Gastrocnemius medialis (tissue), 4 donors: ENCODE results near the gene GREB1. TPM values are rescaled to one million over a fixed set of nuclear protein-coding genes. Genes with fewer than 3 reads are reported as not detected.

Experiments
- ATAC-seq, 2 donors: fragments of 150-250 bp; one replicate each; pipeline ENCODE4 v1.9.1; 2016
- DNase-seq, 2 donors: peaks; one replicate each; pipeline ENCODE4 v3.0.0-alpha.2; 2019
- H3K27ac ChIP-seq, 4 donors: fragments of 200-600 bp; sonication (generic); 1 replicate in 1 of 4; 2 replicates in 3 of 4; pipeline ENCODE4 v1.5.1; 2016 to 2018; ENCODE audit warnings: mild to moderate bottlenecking in 2 of 4, moderate library complexity in 1 of 4
- H3K27me3 ChIP-seq, 3 donors: fragments of 200-600 bp; sonication (generic) in 2 of 3; 1 replicate in 1 of 3; 2 replicates in 2 of 3; pipeline versions ENCODE4 v1.5.1 to v1.6.0; 2016 to 2019; ENCODE audit warnings: mild to moderate bottlenecking in 1 of 3, moderate library complexity in 1 of 3
- H3K36me3 ChIP-seq, 2 donors: fragments of 200-600 bp; sonication (generic) in 1 of 2; one replicate each; pipeline ENCODE4 v1.5.1; 2017 to 2018
- H3K4me1 ChIP-seq, 2 donors: fragments of 200-600 bp; sonication (generic) in 1 of 2; one replicate each; pipeline ENCODE4 v1.5.1; 2016 to 2017; ENCODE audit warnings: mild to moderate bottlenecking in 2 of 2
- H3K4me3 ChIP-seq, 4 donors: fragments of 200-600 bp; sonication (generic) in 3 of 4; 1 replicate in 1 of 4; 2 replicates in 3 of 4; pipeline ENCODE4 v1.5.1; 2016 to 2019; ENCODE audit warnings: mild to moderate bottlenecking in 2 of 4
- H3K9me3 ChIP-seq, 3 donors: fragments of 200-600 bp; sonication (generic) in 2 of 3; 1 replicate in 1 of 3; 2 replicates in 2 of 3; pipeline ENCODE4 v1.5.1; 2016 to 2019
- CTCF ChIP-seq, 5 experiments: fragments of 450-650 bp in 3 of 5; fragments of 200-600 bp in 2 of 5; sonication (generic) in 2 of 5; IDR thresholded peaks in 4 of 5; conservative IDR thresholded peaks in 1 of 5; 1 replicate in 4 of 5; 2 replicates in 1 of 5; pipeline ENCODE4 v1.5.1; 2016 to 2019; ENCODE audit warnings: antibody characterized with exemption in 5 of 5, mild to moderate bottlenecking in 3 of 5, moderate library complexity in 3 of 5
- POLR2A ChIP-seq, 2 donors: fragments of 450-650 bp; IDR thresholded peaks; one replicate each; pipeline ENCODE4 v1.6.1; 2017; ENCODE audit warnings: antibody characterized with exemption in 2 of 2, mild to moderate bottlenecking in 2 of 2, moderate library complexity in 2 of 2
- in situ Hi-C, 4 donors: fragments of 200-750 bp; cut with MboI; loops; one replicate each; pipeline versions ENCODE4 v1.15.0 to v1.8.0; 2017; ENCODE audit warnings: low sequenced_read_pairs in 4 of 4
- intact Hi-C: fragments of 100-400 bp; cut with DNase I; formaldehyde crosslinking; loops from one replicate; pipeline ENCODE4 v1.15.1; 2023; ENCODE audit warnings: low total_unique reads
- total RNA-seq, 4 donors: library from RNA; depleted of rRNA; stranded (reverse); fragments of >200 nt; gene quantifications; one replicate each; pipeline versions ENCODE4 v1.1.0 to v1.2.3, GENCODE V29; 2016

The GREB1 gene
- total RNA-seq, 4 donors from 2014 or later, result 1.7 to 9.3 (median 2.6) TPM

- no peak overlapping the region for H3K4me3 ChIP-seq
- in situ Hi-C loops (loop anchor here in 3 of 4 donors (25.0 kb wide), 1 partner anchor 440 kb away; a partner anchor contains a TSS), intact Hi-C loops (no loop called here)
- H3K36me3 ChIP-seq, result no peaks in the 10 kb centered on the region
- no peak for DNase-seq
- ATAC-seq, result no peak
- no peak overlapping the region for H3K27ac ChIP-seq
- H3K4me1 ChIP-seq, result peaks cover 9 to 14% of the 10 kb centered on the region in 2 donors
- no peak for TF ChIP-seq CTCF (IDR thresholded peaks at IDR 0.05 in 4 of 5, conservative IDR thresholded peaks at IDR 0.05 in 1 of 5)
- no peak for TF ChIP-seq POLR2A (IDR thresholded peaks at IDR 0.05)
- no peaks in the 10 kb centered on the region for H3K9me3 ChIP-seq
- no peaks in the 10 kb centered on the region for H3K27me3 ChIP-seq
Measured at GRCh38 chr2:11577101-11577883, 43.4 kb downstream of the GREB1 start.

- intact Hi-C loops, result no loop called here
- in situ Hi-C loops, result loop anchor here in 3 of 4 donors (25.0 kb wide), 1 partner anchor 441 kb away; a partner anchor contains a TSS
- Histone ChIP-seq H3K9me3 (no peaks in the 10 kb centered on the region), H3K27me3 (no peaks in the 10 kb centered on the region), H3K27ac (no peak overlapping the region), H3K4me1 (peaks cover 12 to 17% of the 10 kb centered on the region in 2 donors), H3K36me3 (no peaks in the 10 kb centered on the region), H3K4me3 (no peak overlapping the region)
- TF ChIP-seq CTCF (IDR thresholded peaks at IDR 0.05 in 4 of 5, conservative IDR thresholded peaks at IDR 0.05 in 1 of 5) (no peak), POLR2A (IDR thresholded peaks at IDR 0.05) (no peak)
- no peak for ATAC-seq
- no peak for DNase-seq
Measured at GRCh38 chr2:11578081-11578948, 44.5 kb downstream of the GREB1 start.

GRCh38 chr2:11578986-11579774 is 45.3 kb downstream of the GREB1 start:
- Histone ChIP-seq H3K4me1 (peaks cover 9 to 26% of the 10 kb centered on the region in 2 donors), H3K9me3 (no peaks in the 10 kb centered on the region), H3K36me3 (no peaks in the 10 kb centered on the region), H3K27ac (no peak overlapping the region), H3K27me3 (no peaks in the 10 kb centered on the region), H3K4me3 (no peak overlapping the region)
- in situ Hi-C loops (loop anchor here in 3 of 4 donors (25.0 kb wide), 1 partner anchor 442 kb away; a partner anchor contains a TSS), intact Hi-C loops (no loop called here)
- no peak for TF ChIP-seq POLR2A (IDR thresholded peaks at IDR 0.05)
- TF ChIP-seq CTCF (IDR thresholded peaks at IDR 0.05 in 4 of 5, conservative IDR thresholded peaks at IDR 0.05 in 1 of 5), result no peak
- DNase-seq (no peak), ATAC-seq (no peak)

GRCh38 chr2:11579867-11580659 is 46.2 kb downstream of the GREB1 start:
- no peaks in the 10 kb centered on the region for H3K27me3 ChIP-seq
- H3K9me3 ChIP-seq, result no peaks in the 10 kb centered on the region
- H3K4me1 ChIP-seq, result peaks cover 5 to 22% of the 10 kb centered on the region in 2 donors
- no peak overlapping the region for H3K27ac ChIP-seq
- TF ChIP-seq POLR2A (IDR thresholded peaks at IDR 0.05) (no peak), CTCF (IDR thresholded peaks at IDR 0.05 in 4 of 5, conservative IDR thresholded peaks at IDR 0.05 in 1 of 5) (no peak)
- H3K4me3 ChIP-seq, result no peak overlapping the region
- H3K36me3 ChIP-seq, result no peaks in the 10 kb centered on the region
- DNase-seq (no peak), ATAC-seq (no peak)
- in situ Hi-C loops, result loop anchor here (5.0 to 25.0 kb wide), 2 partner anchors 103 to 443 kb away; a partner anchor contains a TSS
- intact Hi-C loops, result loop anchor here (5.0 kb wide), 2 partner anchors 163 to 448 kb away; a partner anchor contains a TSS
